Umbilical cord (tissue), 2 donors: ENCODE measurements around the gene GLG1. TPM values are rescaled to one million over a fixed set of nuclear protein-coding genes. Genes with fewer than 3 reads are reported as not detected.
"Not testable (repeated sequence)": the region's sequence is repeated elsewhere in the genome, so short reads cannot be mapped to it uniquely, and the experiment has no call there.

Experiments used
- DNase-seq: peaks from one replicate; pipeline ENCODE4 v3.0.0-alpha.2; 2015; ENCODE audit warnings: low spot score
- total RNA-seq: library from RNA; depleted of rRNA; stranded (reverse); fragments of >200 nt; gene quantifications from one replicate; pipeline ENCODE4 v1.2.3, GENCODE V29; 2014; ENCODE audit warnings: low replicate concordance; ENCODE audit not compliant: insufficient read depth

The GLG1 gene
- total RNA-seq, 1 donor from 2014 or later = 103 TPM

- DNase-seq = peak; percentile 14
Observed at GRCh38 chr16:74575807-74576643, 30.9 kb downstream of the GLG1 start.

GRCh38 chr16:74575175-74575806 is 31.6 kb downstream of the GLG1 start:
- DNase-seq = no peak

DNA sequence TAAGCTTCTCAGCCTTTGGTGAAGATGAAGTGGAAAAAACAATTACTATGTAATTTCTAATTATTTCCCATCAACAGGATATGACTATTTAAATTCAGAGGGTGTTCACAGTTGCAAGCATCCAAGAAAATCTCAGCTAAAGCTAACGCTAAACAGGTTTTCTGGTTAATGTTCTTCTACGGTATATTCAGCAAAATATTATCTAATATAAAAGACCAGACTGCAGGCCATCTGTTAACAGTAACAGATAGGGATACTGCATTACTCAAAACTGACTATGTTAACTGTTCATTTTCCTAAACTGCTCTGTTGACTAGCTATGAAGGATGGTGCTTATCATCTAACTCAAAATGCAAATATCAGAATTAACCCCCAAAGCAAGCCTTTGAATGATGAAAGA is 32.8 kb downstream of the GLG1 start:
- peak; percentile 69 for DNase-seq

GRCh38 chr16:74573622-74574021 is 33.3 kb downstream of the GLG1 start:
- DNase-seq = no peak

DNA sequence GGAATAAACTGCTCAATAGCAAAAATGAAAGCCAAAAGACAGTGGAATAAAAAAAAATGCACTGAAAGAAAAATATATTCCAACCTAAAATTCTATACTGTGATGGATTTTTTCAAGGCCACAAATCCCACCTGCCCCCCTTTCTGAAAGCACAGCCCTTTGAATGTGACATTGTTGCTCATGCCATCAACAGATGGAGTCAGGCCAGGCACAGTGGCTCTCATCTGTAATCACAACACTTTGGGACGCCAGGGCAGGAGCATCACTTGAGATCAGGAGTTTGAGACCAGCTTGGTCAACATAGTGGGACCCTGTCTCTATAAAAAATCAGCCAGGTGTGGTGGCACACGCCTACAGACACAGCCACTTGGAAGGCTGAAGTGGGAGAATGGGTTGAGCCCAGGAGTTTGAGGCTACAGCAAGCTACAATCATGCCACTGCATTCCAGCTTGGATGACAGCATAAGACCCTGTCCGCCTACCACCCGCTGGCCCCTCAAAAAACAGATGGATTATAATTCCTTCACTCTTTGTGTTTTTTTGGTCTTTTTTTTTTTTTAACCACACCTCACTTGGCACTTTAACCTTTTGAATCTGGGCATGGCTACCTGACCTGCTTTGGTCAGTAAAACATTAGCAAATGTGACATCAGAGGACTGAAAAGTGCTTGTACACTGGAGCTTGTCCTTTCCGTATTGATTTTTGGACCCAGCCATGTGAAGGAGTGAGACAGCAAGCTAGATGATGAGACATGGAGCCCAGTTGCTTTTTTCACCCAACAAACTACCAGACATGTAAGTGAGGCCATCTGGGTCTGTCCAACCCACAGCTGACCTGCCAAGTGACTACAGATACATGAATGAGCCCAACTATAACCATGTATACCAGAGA is 36.3 kb downstream of the GLG1 start:
- DNase-seq = no peak

- DNase-seq = no peak
Observed at GRCh38 chr16:74568961-74569631, 37.8 kb downstream of the GLG1 start.

DNA sequence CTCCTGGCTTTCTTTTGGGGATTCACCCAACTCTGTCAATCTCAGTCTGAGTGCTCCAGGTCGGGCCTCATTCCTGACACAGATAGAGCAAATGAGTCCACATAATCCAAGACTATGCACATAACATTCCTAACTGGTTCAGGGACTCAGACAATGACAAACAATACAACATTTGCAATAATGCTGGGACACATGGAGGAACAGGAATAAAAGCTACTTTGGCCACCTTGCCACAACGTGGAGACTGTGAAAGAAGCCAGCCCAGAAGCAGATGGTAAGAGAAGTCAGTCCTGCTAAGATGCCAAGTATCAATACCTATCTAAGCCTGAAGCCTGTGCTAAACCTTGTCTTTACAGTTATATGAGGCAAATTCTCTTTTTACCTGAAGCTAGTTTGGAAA is 39.0 kb downstream of the GLG1 start:
- DNase-seq = no peak

DNA sequence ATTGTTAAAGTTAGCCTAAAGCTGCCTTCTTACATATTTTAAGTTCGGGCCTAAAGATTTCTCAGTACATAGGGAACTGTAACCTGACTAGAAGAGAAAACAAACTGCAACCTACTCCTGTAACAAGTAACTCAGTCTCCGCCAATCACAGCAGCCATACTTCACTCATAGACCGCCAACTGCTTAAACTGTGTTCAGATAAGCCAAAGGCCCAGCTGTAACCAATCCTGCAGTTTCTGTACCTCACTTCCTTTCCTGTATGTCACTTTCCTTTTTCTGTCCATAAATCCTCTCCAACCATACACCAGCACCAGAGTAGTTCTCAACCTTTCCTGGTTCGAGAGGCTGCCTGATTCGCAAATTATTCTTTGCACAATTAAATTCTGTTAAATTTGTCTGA is 41.5 kb downstream of the GLG1 start:
- no peak for DNase-seq

- no peak for DNase-seq
Observed at GRCh38 chr16:74564451-74564984, 42.4 kb downstream of the GLG1 start.

- no peak for DNase-seq
Observed at GRCh38 chr16:74563828-74564263, 43.1 kb downstream of the GLG1 start.

GRCh38 chr16:74562117-74562516 is 44.8 kb downstream of the GLG1 start:
- no peak for DNase-seq

GRCh38 chr16:74561626-74562025 is 45.3 kb downstream of the GLG1 start:
- no peak for DNase-seq

DNA sequence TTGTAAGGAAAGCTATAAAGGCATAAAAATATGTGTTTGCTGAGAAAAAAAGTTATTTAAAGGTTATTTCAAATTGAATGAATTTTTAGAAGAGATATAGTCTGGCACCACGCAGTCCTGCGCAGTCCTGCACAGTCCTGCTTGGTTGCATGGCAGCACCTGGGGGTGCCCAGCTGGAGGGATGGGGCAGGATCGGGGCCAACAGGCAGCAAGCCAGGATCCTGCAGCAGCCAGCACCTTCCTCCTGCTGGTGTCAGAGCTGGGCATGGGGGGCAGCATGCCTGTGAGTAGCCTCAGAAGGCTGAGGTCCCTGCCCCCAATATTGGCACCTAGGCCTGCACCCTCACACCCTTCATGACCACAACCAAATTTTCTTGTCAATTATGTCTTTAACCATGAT is 46.0 kb downstream of the GLG1 start:
- no peak for DNase-seq

DNA sequence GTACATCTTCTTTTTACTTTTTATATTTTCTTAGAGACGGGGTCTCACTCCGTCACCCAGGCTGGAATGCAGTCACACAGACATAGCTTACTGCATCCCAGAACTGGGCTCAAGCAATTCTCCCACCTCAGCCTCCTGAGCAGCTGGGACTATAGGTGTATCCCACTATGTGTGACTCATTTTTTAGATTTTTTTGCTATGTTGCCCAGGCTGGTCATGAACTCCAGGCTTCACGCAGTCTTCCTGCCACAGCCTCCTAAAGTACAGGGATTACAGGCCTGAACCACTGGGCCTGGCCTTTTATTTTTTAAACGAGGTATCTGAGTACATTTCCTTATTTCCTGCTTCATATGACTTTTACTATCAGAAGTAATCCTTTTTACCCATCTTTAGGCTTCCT is 48.0 kb downstream of the GLG1 start:
- DNase-seq = no peak

- DNase-seq = no peak
Observed at GRCh38 chr16:74557275-74557674, 49.6 kb downstream of the GLG1 start.

DNA sequence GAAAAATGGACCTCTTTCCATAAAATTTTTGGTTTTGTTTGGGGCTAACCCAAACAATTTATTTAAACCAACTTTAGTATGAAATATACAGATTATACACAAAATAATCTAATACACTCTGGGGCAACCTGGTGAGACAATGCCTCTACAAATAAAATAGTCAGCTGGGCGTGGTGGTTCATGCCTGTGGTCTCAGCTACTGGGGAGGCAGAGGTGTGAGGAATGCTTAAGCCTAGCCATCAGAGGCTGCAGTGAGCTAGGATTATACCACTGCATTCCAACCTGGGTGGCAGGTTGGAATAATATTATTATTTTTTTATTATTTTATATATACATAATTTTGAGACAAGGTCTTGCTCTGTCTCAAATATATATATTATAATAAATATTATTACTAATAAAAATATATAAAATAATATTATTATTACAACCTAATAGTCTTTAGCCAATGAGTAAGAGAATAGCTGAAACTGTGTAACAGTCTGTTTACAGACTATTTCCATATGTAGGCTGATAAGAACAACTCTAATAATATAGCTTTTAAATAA is 50.5 kb downstream of the GLG1 start:
- DNase-seq = no peak

GRCh38 chr16:74552357-74552756 is 54.6 kb downstream of the GLG1 start:
- not testable (repeated sequence) for DNase-seq

DNA sequence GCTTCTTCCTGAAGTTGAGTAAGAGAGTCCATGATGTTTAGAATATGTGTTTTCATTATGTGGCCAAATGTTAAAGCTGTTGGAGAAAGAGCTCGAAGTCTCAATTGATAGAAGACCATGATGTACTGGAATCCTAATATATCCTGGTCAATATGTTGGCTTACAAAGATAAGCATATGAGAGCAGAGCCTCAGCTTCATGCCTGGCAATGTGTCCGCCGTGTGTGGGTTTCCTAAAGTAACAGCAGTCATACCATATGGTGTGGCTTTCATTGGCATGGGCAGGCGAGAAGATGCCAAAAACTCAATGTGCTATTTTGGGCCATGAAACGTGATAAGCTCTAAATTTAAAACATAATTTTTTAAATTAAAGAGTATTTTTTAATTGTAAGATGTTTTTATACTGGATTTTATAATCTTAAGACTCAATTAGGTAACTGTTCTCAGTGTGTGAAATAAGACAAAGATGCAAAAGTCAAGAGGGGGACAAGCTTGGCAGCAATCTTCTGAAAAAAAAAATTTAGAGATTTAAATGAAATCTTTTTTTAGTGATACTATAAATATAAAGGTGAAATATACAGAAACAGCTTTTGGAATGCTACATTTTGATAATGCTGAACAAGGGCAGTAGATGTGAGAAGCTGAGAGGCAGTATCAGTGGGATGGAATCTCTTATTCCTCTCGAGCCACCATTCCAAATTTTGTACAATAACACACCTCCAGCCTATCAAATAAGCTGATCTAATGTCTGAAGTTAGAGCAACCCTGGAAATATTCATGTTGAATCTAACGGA is 56.5 kb downstream of the GLG1 start:
- not testable (repeated sequence) for DNase-seq

DNA sequence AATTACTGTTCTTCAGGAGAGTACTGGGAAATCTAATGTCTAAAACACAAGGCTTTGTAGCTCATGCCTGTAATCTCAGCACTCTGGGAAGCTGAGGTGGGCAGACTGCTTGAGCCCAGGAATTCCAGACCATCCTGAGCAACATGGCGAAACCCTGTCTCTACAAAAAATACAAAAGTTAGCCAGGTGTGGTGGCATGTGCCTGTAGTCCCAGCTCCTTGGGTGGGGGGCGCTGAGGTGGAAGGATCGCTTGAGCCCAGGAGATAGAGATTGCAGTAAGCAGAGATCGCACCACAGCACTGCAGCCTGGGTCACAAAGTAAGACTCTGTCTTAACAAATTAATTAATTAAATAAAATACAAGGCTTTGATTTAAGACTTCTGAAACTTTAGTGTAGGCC is 60.8 kb downstream of the GLG1 start:
- DNase-seq = not testable (repeated sequence)

DNA sequence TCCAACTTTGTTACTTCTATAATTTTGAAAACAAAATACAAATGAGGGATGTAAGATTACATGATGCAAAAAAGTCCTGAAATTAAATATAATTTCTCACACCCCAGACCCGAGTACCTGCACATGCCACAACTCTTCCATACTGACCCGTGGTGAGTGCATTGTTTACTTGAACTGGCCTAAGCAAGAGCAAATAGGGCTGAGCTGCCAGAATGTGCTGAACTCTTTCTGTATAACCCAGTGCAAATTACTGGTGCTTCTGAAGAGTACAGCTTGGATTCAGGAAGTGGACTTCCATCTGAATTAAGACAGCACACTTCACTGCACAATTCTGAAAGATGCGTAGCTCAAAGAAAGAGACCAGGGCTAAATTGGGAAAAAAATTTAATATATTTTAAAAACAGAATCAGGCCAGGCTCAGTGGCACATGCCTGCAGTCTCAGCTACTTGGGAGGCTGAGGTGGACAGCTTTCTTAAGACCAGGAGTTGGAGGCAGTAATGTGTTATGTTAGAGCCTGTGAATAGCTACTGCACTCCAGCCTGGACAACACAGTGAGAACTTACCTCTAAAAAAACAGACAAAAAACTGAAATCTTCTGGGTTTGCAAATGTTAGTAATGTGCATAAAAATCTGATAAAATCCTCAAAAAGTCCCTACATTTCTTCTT is 63.9 kb downstream of the GLG1 start:
- DNase-seq = not testable (repeated sequence)
